ENCODE data around the gene PPIB. TPM values are rescaled to one million over a fixed set of nuclear protein-coding genes. Genes with fewer than 3 reads are reported as not detected.

PPIB gene
- total and polyA plus RNA-seq, 3 experiments from 2014 or later, result 384 to 715 (median 385) TPM

DNA sequence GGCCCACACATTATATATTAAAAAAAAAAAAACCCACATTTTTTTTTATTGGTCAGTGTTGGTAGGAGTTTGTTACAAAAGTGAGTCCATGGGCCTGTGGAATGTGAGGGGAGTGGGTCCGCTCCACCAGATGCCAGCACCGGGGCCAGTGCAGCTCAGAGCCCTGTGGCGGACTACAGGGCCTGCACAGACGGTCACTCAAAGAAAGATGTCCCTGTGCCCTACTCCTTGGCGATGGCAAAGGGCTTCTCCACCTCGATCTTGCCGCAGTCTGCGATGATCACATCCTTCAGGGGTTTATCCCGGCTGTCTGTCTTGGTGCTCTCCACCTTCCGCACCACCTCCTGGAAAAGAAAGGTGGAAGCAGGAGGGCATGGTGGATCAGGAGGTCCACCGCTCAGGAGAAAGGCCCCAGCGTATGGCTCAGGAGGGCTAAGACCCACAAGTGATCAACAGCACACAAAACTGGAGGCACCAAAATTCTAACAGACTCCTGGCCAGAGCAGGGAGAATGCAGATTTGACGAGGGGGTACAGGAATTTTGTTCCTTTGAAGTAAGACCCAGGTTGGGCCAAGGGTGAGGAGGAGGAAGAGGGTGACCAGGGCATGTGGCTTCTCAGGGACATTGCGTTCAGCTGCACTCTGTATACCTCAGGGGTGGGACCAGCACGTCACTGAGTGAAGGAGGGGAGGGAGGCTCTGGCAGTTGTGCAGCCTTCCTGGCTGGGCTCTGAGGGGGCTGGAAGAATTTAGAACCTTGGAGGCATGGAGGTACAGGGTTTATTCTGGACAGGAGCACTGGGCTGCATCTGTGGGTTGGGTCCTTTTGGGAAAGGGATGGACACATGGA lies 6.8 kb downstream of the PPIB start:
- H3K36me3 Mint-ChIP-seq, result peaks cover 12 to 61% (median 16%) of the 10 kb centered on the region in 3 donors
- POLR2A ChIA-PET, result no interaction called here
- peaks cover 30% of the 10 kb centered on the region for H3K4me1 ChIP-seq (ENCODE audit: insufficient read depth, low read length)

DNA sequence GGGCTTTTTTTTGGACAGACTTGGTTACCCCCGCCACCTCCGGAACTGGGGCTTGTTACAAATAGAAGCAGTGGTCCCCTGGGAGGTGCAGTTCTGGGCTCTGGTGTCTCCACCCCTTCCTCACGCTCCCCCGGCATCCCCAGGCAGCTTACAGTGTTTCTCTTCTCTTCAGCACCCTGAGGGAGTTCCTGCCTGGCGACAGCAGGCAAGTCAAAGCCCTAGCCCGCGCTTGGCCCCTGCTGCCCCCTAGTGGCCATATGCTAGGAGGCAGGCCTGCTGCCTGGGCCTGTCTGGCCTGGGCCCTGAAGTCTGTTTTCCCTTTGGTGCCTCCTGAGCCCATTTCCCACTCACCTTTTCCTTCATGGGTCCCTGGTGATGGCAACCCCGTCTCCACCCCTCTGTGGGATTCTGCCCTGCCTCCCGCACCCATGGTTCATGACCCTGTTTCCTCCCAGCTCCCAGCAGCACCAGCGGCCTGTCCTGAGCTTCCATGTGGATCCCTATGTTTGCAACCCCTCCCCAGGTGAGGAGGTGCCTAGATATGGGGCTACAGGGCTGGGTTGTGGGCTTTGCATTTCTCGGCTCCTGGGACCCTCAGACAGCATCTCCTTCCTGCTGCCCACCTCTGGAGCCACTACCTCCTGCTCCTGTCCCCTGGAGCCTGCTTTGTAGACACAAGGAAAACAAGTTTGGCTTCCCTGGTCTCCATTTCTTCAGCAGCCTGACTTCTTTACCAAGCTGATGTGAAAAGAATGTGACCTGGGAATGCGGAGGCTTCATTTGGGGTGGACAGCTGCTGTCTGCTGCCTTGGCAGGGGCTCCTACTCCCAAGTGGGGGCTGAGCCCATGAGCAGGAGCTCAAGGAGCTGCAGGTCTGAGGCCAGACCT lies 9.1 kb downstream of the PPIB start:
- Mint-ChIP-seq H3K4me3 (peak overlapping the region; percentile 32 to 81 (median 75)), H3K4me1 (peaks cover 28 to 47% (median 30%) of the 10 kb centered on the region in 3 donors), H3K9me3 (no peaks in the 10 kb centered on the region), H3K27ac (peak overlapping the region in 7 of 8 donors; percentile 20 to 94 (median 61)), H3K36me3 (peaks cover 3 to 44% (median 9%) of the 10 kb centered on the region in 3 donors), H3K27me3 (peaks cover 7 to 12% of the 10 kb centered on the region in 2 donors)
- DNase-seq, result peak; percentile 79 to 90 (median 84)
- Histone ChIP-seq H3K27me3 (ENCODE audit: insufficient read depth, low read length, poor library complexity, severe bottlenecking) (peaks cover 14% of the 10 kb centered on the region), H3K9me3 (ENCODE audit: low read length) (no peaks in the 10 kb centered on the region), H3K4me3 (ENCODE audit: low read length) (no peak overlapping the region), H3K36me3 (ENCODE audit: insufficient read depth, low read length) (peaks cover 39% of the 10 kb centered on the region), H3K4me1 (ENCODE audit: insufficient read depth, low read length) (peaks cover 15% of the 10 kb centered on the region), H3K27ac (ENCODE audit: low read depth, low read length) (no peak overlapping the region)
- ChIA-PET CTCF (interaction anchor here (0.8 to 3.2 kb wide), 16 partner anchors 9 to 498 kb away, joined by 3 to 35 read pairs (median 4); partner anchors contain the start of genes CIAO2A, PPIB and SNX1), POLR2A (interaction anchor here (0.6 to 3.9 kb wide), 5 partner anchors 9 to 544 kb away, joined by 3 to 20 read pairs (median 4); partner anchors contain the start of genes CIAO2A, PPIB and SNX1)

More for the DNA sequence above, 6.8 kb downstream of the PPIB start:
- H3K4me1 Mint-ChIP-seq, result peaks cover 30 to 47% (median 33%) of the 10 kb centered on the region in 3 donors
- CTCF ChIA-PET, result no interaction called here
- Histone ChIP-seq H3K9me3 (ENCODE audit: low read length) (no peaks in the 10 kb centered on the region), H3K36me3 (ENCODE audit: insufficient read depth, low read length) (peaks cover 55% of the 10 kb centered on the region), H3K27ac (ENCODE audit: low read depth, low read length) (no peak overlapping the region), H3K27me3 (ENCODE audit: insufficient read depth, low read length, poor library complexity, severe bottlenecking) (peaks cover 11% of the 10 kb centered on the region), H3K4me3 (ENCODE audit: low read length) (no peak overlapping the region)
- H3K27me3 Mint-ChIP-seq, result peaks cover 5 to 10% of the 10 kb centered on the region in 2 donors
- peak overlapping the region in 2 of 7 donors; percentile 1 to 23 for H3K4me3 Mint-ChIP-seq
- peak overlapping the region in 2 of 8 donors; percentile 13 to 63 for H3K27ac Mint-ChIP-seq
- H3K9me3 Mint-ChIP-seq, result no peaks in the 10 kb centered on the region
- DNase-seq, result no peak

DNA sequence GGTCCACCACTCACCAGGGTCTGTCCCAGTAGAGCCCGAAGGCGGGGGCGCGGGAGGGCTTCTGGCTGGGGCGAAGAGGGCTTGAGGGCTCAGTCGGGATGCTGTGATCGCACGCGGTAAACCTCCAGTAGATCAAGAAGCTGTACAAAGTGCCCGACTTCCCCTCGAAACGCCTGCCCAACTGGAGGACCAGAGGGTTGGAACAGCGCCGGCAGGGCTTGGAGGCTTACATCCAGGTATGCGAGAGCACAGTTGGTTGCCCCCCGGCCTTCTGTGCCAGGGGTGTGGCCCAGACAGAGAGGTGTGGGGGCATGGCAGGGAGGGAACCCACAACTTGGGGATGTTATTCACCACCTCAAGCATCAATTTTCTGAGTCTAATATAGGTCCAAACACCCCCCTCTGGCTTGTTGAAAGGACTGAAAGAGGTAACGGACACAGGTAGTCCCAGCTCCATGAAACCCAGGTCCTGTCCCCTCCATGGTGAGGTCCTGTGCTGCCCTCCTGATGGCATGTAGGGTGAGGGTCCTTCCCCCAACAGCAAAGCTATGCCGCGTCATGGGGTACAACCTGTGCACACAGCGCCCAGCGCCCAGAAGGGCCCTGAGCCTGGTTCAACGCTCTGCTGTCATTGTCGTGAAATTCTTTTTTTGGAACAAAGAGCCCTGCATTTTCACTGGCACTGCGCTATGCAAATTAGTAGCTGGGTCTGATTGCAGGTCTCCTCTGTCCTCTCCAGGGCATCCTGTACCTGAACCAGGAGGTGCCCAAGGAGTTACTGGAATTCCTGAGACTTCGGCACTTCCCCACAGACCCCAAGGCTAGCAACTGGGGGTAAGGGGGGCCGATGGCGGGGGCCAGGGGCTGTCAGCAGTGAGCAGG lies 10.1 kb downstream of the PPIB start:
- Mint-ChIP-seq H3K27me3 (peaks cover 7 to 12% of the 10 kb centered on the region in 2 donors), H3K36me3 (peaks cover 0 to 34% (median 0%) of the 10 kb centered on the region in 3 donors)

DNA sequence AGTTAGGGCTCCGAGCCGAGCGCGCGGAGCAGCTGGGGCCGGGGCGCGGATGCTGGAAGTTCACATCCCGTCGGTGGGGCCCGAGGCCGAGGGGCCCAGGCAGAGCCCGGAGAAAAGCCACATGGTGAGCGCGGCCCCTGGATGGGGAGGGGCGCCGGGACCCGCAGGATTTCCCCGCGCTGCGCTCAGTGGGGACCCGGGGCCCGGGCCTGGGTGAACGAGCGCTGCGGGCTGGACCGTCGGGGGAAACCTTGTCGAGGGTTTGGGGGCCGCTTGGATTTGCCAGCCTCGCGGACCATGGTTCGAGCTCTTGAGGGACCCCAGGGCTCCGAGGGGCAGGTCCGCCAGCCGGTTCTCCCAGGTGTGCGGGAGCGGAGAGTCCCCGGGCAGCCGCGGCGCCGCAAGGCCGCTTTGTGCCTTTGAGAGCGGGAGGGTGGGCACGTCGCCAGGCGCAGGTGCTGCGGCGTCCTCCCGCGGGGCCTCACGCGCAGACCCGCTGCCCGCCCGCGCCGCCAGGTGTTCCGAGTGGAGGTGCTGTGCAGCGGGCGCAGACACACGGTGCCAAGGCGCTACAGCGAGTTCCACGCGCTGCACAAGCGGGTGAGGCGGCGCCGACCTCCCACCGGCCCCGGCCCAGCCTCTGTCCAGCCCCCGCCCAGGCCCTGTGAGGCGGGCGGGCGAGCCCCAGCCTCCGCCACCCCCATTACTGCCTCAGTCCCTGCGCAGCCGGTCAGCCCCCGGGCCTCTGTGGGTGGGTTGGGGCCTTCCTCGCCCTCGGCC lies 10.9 kb downstream of the PPIB start, which contains the start of gene SNX22:
Gene SNX22, plus strand, starts transcription at position 5 of the 780 bp plus-strand sequence. Its CDS starts 45 bp downstream, at position 50.
- H3K27me3 ChIP-seq (ENCODE audit: insufficient read depth, low read length, poor library complexity, severe bottlenecking), result peaks cover 14% of the 10 kb centered on the region
- peaks cover 7 to 12% of the 10 kb centered on the region in 2 donors for H3K27me3 Mint-ChIP-seq
- H3K9me3 ChIP-seq (ENCODE audit: low read length), result no peaks in the 10 kb centered on the region
- POLR2A ChIA-PET, result interaction anchor here (3.9 kb wide), 1 partner anchor 11 kb away, joined by 20 read pairs; the partner anchor contains the start of gene PPIB
- CTCF ChIA-PET, result interaction anchor here (1.3 to 3.2 kb wide), 5 partner anchors 7 to 665 kb away, joined by 3 to 35 read pairs (median 5); partner anchors contain the start of genes CIAO2A, PPIB and SNX1
- H3K4me3 ChIP-seq (ENCODE audit: low read length), result peak within 1 kb of the TSS; percentile 34
- peaks cover 13% of the 10 kb centered on the region for H3K4me1 ChIP-seq (ENCODE audit: insufficient read depth, low read length)
- no peak within 1 kb of the TSS for H3K27ac ChIP-seq (ENCODE audit: low read depth, low read length)
- H3K4me3 Mint-ChIP-seq, result peak within 1 kb of the TSS; percentile 54 to 81 (median 70)
- peak within 1 kb of the TSS in 2 of 8 donors; percentile 38 to 47 for H3K27ac Mint-ChIP-seq
- H3K4me1 Mint-ChIP-seq, result peaks cover 19 to 34% (median 25%) of the 10 kb centered on the region in 3 donors
- H3K9me3 Mint-ChIP-seq, result no peaks in the 10 kb centered on the region
- peaks cover 21% of the 10 kb centered on the region for H3K36me3 ChIP-seq (ENCODE audit: insufficient read depth, low read length)
- H3K36me3 Mint-ChIP-seq, result peaks cover 0 to 26% (median 0%) of the 10 kb centered on the region in 3 donors
- DNase-seq, result peak in 4 of 5 donors; percentile 22 to 40 (median 24)

More for the DNA sequence above, 10.1 kb downstream of the PPIB start:
- Histone ChIP-seq H3K4me3 (ENCODE audit: low read length) (peak overlapping the region; percentile 26), H3K27me3 (ENCODE audit: insufficient read depth, low read length, poor library complexity, severe bottlenecking) (peaks cover 14% of the 10 kb centered on the region), H3K9me3 (ENCODE audit: low read length) (no peaks in the 10 kb centered on the region), H3K27ac (ENCODE audit: low read depth, low read length) (no peak overlapping the region), H3K4me1 (ENCODE audit: insufficient read depth, low read length) (peaks cover 13% of the 10 kb centered on the region), H3K36me3 (ENCODE audit: insufficient read depth, low read length) (peaks cover 29% of the 10 kb centered on the region)
- peak overlapping the region in 2 of 8 donors; percentile 38 to 47 for H3K27ac Mint-ChIP-seq
- POLR2A ChIA-PET, result interaction anchor here (0.6 to 3.9 kb wide), 5 partner anchors 8 to 543 kb away, joined by 3 to 20 read pairs (median 4); partner anchors contain the start of genes CIAO2A, PPIB and SNX1
- CTCF ChIA-PET, result interaction anchor here (0.8 to 3.2 kb wide), 16 partner anchors 8 to 666 kb away, joined by 3 to 35 read pairs (median 4); partner anchors contain the start of genes CIAO2A, PPIB and SNX1
- peak overlapping the region in 6 of 7 donors; percentile 28 to 74 (median 63) for H3K4me3 Mint-ChIP-seq
- DNase-seq, result peak in 1 of 5 donors; percentile 20
- H3K4me1 Mint-ChIP-seq, result peaks cover 20 to 38% (median 25%) of the 10 kb centered on the region in 3 donors
- H3K9me3 Mint-ChIP-seq, result no peaks in the 10 kb centered on the region

DNA sequence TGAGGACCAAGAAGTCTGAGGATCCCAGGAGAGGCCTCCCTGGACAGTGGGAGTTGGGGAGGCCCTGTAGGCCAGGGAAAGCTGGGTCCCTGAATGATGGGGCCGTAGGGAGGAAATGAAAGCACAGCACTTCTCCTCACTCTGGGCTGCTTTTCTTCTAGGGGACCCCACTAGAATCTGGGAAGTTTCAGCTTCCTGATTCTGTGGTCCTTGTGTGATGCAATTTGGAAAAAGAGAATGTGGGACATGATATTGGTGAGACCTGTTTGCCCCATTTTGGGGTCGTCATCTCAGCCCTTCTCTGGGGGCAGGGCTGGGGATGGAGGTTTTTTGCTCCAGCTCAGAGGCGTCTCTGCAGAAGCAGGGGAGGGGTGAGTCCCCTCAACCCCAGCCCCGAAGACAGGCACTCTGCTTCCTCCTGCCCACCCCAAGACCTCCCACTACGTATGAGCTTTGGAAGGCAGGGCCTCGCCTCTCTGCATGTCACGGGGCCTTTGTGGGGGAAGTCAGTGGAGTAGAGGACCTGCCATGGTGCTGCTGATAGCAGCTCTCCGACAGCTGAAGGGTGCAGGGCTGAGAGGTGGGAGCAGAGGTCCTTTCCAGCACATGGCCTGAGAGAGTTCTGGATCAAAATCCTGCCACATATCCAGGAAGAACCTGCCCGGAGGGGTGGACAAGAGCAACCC lies 12.8 kb downstream of the PPIB start:
- H3K27ac Mint-ChIP-seq, result peak overlapping the region in 2 of 8 donors; percentile 3 to 38
- ChIA-PET CTCF (interaction anchor here (1.0 to 1.4 kb wide), 4 partner anchors 12 to 502 kb away, joined by 3 to 4 read pairs (median 3); partner anchors contain the start of gene DAPK2), POLR2A (interaction anchor here (0.7 kb wide), 1 partner anchor 545 kb away, joined by 3 read pairs; no protein-coding TSS in a partner anchor)
- Histone ChIP-seq H3K9me3 (ENCODE audit: low read length) (no peaks in the 10 kb centered on the region), H3K27ac (ENCODE audit: low read depth, low read length) (no peak overlapping the region), H3K4me1 (ENCODE audit: insufficient read depth, low read length) (peaks cover 13% of the 10 kb centered on the region), H3K4me3 (ENCODE audit: low read length) (no peak overlapping the region), H3K27me3 (ENCODE audit: insufficient read depth, low read length, poor library complexity, severe bottlenecking) (peaks cover 14% of the 10 kb centered on the region), H3K36me3 (ENCODE audit: insufficient read depth, low read length) (peaks cover 8% of the 10 kb centered on the region)
- H3K27me3 Mint-ChIP-seq, result peaks cover 7 to 12% of the 10 kb centered on the region in 2 donors
- H3K4me1 Mint-ChIP-seq, result peaks cover 19 to 34% (median 25%) of the 10 kb centered on the region in 3 donors
- peaks cover 0 to 16% (median 0%) of the 10 kb centered on the region in 3 donors for H3K36me3 Mint-ChIP-seq
- no peaks in the 10 kb centered on the region for H3K9me3 Mint-ChIP-seq
- peak overlapping the region in 5 of 7 donors; percentile 19 to 78 (median 54) for H3K4me3 Mint-ChIP-seq
- no peak for DNase-seq

DNA sequence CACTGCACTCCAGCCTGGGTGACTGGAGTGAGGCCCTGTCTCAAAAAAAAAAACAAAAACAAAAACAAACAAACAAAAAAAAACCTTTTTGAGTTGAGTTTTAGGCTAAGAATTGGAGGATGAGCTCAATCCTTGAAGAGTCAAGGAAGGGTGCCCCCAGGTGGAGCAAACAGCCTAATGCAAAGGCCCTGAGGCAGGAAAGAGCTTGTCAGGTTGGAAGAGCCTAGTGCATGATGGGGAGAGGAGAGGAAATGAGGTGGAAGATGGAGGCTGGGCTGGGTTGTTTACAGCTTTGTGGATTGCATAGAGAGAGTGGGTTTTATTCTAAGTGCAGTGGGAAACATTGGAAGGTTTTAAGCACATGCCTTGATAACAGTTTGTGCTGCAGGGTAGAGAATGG lies 13.4 kb downstream of the PPIB start:
- Histone ChIP-seq H3K36me3 (ENCODE audit: insufficient read depth, low read length) (peaks cover 6% of the 10 kb centered on the region), H3K4me1 (ENCODE audit: insufficient read depth, low read length) (peaks cover 13% of the 10 kb centered on the region), H3K4me3 (ENCODE audit: low read length) (no peak overlapping the region), H3K27ac (ENCODE audit: low read depth, low read length) (no peak overlapping the region), H3K27me3 (ENCODE audit: insufficient read depth, low read length, poor library complexity, severe bottlenecking) (peaks cover 14% of the 10 kb centered on the region), H3K9me3 (ENCODE audit: low read length) (no peaks in the 10 kb centered on the region)
- H3K9me3 Mint-ChIP-seq, result no peaks in the 10 kb centered on the region
- no peak for DNase-seq
- ChIA-PET POLR2A (no interaction called here), CTCF (interaction anchor here (1.1 to 1.4 kb wide), 3 partner anchors 28 to 503 kb away, joined by 3 to 4 read pairs (median 3); partner anchors contain the start of gene DAPK2)
- peak overlapping the region in 4 of 7 donors; percentile 1 to 73 (median 46) for H3K4me3 Mint-ChIP-seq
- H3K27ac Mint-ChIP-seq, result no peak overlapping the region
- peaks cover 0 to 18% (median 0%) of the 10 kb centered on the region in 3 donors for H3K36me3 Mint-ChIP-seq
- peaks cover 19 to 34% (median 25%) of the 10 kb centered on the region in 3 donors for H3K4me1 Mint-ChIP-seq
- peaks cover 7 to 12% of the 10 kb centered on the region in 2 donors for H3K27me3 Mint-ChIP-seq

Data from CD8-positive, alpha-beta memory T cell (primary cell).